Left ventricle myocardium inferior (tissue), 1 donor: ENCODE data around the gene ZNF14. TPM values are rescaled to one million over a fixed set of nuclear protein-coding genes. Genes with fewer than 3 reads are reported as not detected.
"Not testable (repeated sequence)": the region's sequence is repeated elsewhere in the genome, so short reads cannot be mapped to it uniquely, and the experiment has no call there.

Experiments used
- DNase-seq: peaks from one replicate; pipeline ENCODE4 v3.0.0-alpha.2; 2020
- H3K27ac ChIP-seq: fragments of 200-600 bp; replicated peaks from 2 replicates; pipeline ENCODE4 v1.8.0; 2021
- H3K27me3 ChIP-seq: fragments of 200-600 bp; 2 replicates; pipeline ENCODE4 v1.8.0; 2021; ENCODE audit warnings: low read depth
- H3K36me3 ChIP-seq: fragments of 200-600 bp; 2 replicates; pipeline ENCODE4 v1.8.0; 2021
- H3K4me1 ChIP-seq: fragments of 200-600 bp; 2 replicates; pipeline ENCODE4 v1.8.0; 2021
- H3K4me3 ChIP-seq: fragments of 200-600 bp; 2 replicates; pipeline ENCODE4 v1.8.0; 2021; ENCODE audit warnings: mild to moderate bottlenecking, moderate library complexity
- H3K9me3 ChIP-seq: fragments of 200-600 bp; replicated peaks from 2 replicates; pipeline ENCODE4 v1.8.0; 2021
- intact Hi-C: fragments of 100-400 bp; cut with micrococcal nuclease; formaldehyde crosslinking; loops from one replicate; pipeline ENCODE4 v1.11.0; 2022
- long read RNA-seq: library from polyadenylated mRNA; unstranded; transcript quantifications from one replicate; pipeline ENCODE4 v2.0.0, GENCODE V29; 2021
- total RNA-seq: library from RNA; stranded (reverse); fragmentation: NEBNext Ultra II Directional; extraction: Animal tissue kit (Norgen Biotek cat#: 25700); gene quantifications from one replicate; pipeline ENCODE4 v1.2.1, GENCODE V29; 2021
- TF ChIP-seq, protein P1 (sequence below): fragments of 200-600 bp; IDR thresholded peaks from 2 replicates; pipeline ENCODE4 v1.8.0; 2021; ENCODE audit warnings: antibody characterized with exemption, mild to moderate bottlenecking, borderline replicate concordance
- donor health status: DM: no; HTN: yes; CAD: no; lungs with severe emphysema.

Gene ZNF14
- total RNA-seq, result 3.7 TPM
- long read RNA-seq, transcript ZNF14-201 (4 exons, 2,949 nt), result major isoform, 15 of 15 reads
- long read RNA-seq, partial matches to known transcripts, result 0 of 15 reads
- long read RNA-seq, other reads (novel, unspliced or antisense), result 0 of 15 reads

GRCh38 chr19:19732579-19733501 is at the start of gene ZNF14:
ZNF14 (minus strand) TSS chr19:19733112; CDS start chr19:19732958, 154 bp downstream.
- TF ChIP-seq, protein P1, sequence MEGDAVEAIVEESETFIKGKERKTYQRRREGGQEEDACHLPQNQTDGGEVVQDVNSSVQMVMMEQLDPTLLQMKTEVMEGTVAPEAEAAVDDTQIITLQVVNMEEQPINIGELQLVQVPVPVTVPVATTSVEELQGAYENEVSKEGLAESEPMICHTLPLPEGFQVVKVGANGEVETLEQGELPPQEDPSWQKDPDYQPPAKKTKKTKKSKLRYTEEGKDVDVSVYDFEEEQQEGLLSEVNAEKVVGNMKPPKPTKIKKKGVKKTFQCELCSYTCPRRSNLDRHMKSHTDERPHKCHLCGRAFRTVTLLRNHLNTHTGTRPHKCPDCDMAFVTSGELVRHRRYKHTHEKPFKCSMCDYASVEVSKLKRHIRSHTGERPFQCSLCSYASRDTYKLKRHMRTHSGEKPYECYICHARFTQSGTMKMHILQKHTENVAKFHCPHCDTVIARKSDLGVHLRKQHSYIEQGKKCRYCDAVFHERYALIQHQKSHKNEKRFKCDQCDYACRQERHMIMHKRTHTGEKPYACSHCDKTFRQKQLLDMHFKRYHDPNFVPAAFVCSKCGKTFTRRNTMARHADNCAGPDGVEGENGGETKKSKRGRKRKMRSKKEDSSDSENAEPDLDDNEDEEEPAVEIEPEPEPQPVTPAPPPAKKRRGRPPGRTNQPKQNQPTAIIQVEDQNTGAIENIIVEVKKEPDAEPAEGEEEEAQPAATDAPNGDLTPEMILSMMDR, result peak; percentile 33
- intact Hi-C loops, result no loop called here

GRCh38 chr19:19781791-19782190 is 48.9 kb upstream of the ZNF14 start:
- H3K36me3 ChIP-seq, intact Hi-C loops, H3K9me3 ChIP-seq, DNase-seq, H3K27me3 ChIP-seq, H3K4me3 ChIP-seq, H3K27ac ChIP-seq: not testable (repeated sequence)
- peaks cover 20% of the 10 kb centered on the region for H3K4me1 ChIP-seq

More at GRCh38 chr19:19732579-19733501, at the start of gene ZNF14:
- peak; percentile 92 for DNase-seq
- Histone ChIP-seq H3K36me3 (peaks cover 34% of the 10 kb centered on the region), H3K4me1 (peaks cover 25% of the 10 kb centered on the region), H3K4me3 (peak within 1 kb of the TSS; percentile 87), H3K27ac (peak within 1 kb of the TSS; percentile 78), H3K27me3 (no peaks in the 10 kb centered on the region), H3K9me3 (peaks cover 24% of the 10 kb centered on the region)

- Histone ChIP-seq H3K4me1 (peaks cover 33% of the 10 kb centered on the region), H3K9me3 (no peaks in the 10 kb centered on the region), H3K4me3 (no peak overlapping the region), H3K36me3 (no peaks in the 10 kb centered on the region), H3K27me3 (no peaks in the 10 kb centered on the region), H3K27ac (no peak overlapping the region)
- intact Hi-C loops, result no loop called here
- TF ChIP-seq, protein P1, result no peak
- no peak for DNase-seq
Observed at GRCh38 chr19:19778666-19779065, 45.8 kb upstream of the ZNF14 start.

GRCh38 chr19:19777692-19778091 is 44.8 kb upstream of the ZNF14 start:
- H3K4me1 ChIP-seq, result peaks cover 32% of the 10 kb centered on the region
- no peak overlapping the region for H3K4me3 ChIP-seq
- H3K27ac ChIP-seq, result no peak overlapping the region
- H3K27me3 ChIP-seq, result no peaks in the 10 kb centered on the region
- TF ChIP-seq, protein P1, result no peak
- H3K9me3 ChIP-seq, result no peaks in the 10 kb centered on the region
- no peak for DNase-seq
- no peaks in the 10 kb centered on the region for H3K36me3 ChIP-seq
- intact Hi-C loops, result no loop called here

GRCh38 chr19:19776206-19777008 is 43.5 kb upstream of the ZNF14 start:
- Histone ChIP-seq H3K36me3 (no peaks in the 10 kb centered on the region), H3K4me1 (peaks cover 22% of the 10 kb centered on the region), H3K27ac (peak overlapping the region; percentile 75), H3K27me3 (no peaks in the 10 kb centered on the region), H3K4me3 (peak overlapping the region; percentile 78), H3K9me3 (no peaks in the 10 kb centered on the region)
- DNase-seq, result peak; percentile 97
- TF ChIP-seq, protein P1, result peak; percentile 34
- intact Hi-C loops, result no loop called here
